HCT116 (cell line): Measurements from ENCODE around the gene TBP. TPM values are rescaled to one million over a fixed set of nuclear protein-coding genes. Genes with fewer than 3 reads are reported as not detected.
"Not testable (repeated sequence)": the region's sequence is repeated elsewhere in the genome, so short reads cannot be mapped to it uniquely, and the experiment has no call there.

Experiments
- ATAC-seq: fragments of 200-7000 bp; cut with Tn5 transposase; 2 replicates; pipeline ENCODE4 v1.9.1; 2020; ENCODE audit warnings: mild to moderate bottlenecking, moderate library complexity
- BruUV-seq: library from RNA; stranded (reverse); fragments of 400-500 nt; replicated peaks from 2 replicates; lab custom pipeline; 2021; lab: Mats Ljungman, UMichigan
- CTCF ChIA-PET: fragments of 300-600 bp; sonication (Branson Sonifier 250); formaldehyde crosslinking; loops from one replicate; lab custom pipeline; 2021; ENCODE audit warnings: antibody characterized with exemption; lab: Charles Lee
- POLR2A ChIA-PET: fragments of 300-600, 350-600 bp; sonication (Branson Sonifier 250); formaldehyde crosslinking; loops from one replicate; lab custom pipeline; 2021; ENCODE audit warnings: antibody characterized with exemption; lab: Charles Lee
- RAD21 ChIA-PET, 2 experiments: fragments of 300-600 bp; sonication (Branson Sonifier 250); formaldehyde crosslinking; loops; one replicate each; lab custom pipeline; 2023; ENCODE audit warnings: low total read pairs in 2 of 2; ENCODE audit not compliant: uncharacterized antibody in 2 of 2, unreplicated experiment in 2 of 2, low non-redundant PET in 1 of 2; lab: Charles Lee
- DNase-seq: peaks from one replicate; pipeline ENCODE4 v3.0.0-alpha.2; 2010; ENCODE audit warnings: low read depth, low spot score
- H2AFZ ChIP-seq: fragments of 200-600 bp; shearing (Covaris generic), sonication (generic); 2 replicates; pipeline ENCODE4 v1.6.1; 2017; ENCODE audit warnings: low read depth, mixed run types, mixed read lengths, antibody characterized with exemption, low read length; ENCODE audit not compliant: poor library complexity, severe bottlenecking
- H3K27ac ChIP-seq: 2 replicates; pipeline ENCODE4 v1.5.1; 2012; ENCODE audit warnings: low read depth, low read length
- H3K27me3 ChIP-seq: fragments of 200-600 bp; sonication (generic); 2 replicates; pipeline ENCODE4 v1.6.1; 2016; ENCODE audit warnings: mixed run types, low read length, mixed read lengths; ENCODE audit not compliant: insufficient read depth
- H3K36me3 ChIP-seq, 2 experiments: fragments of 200-500 bp in 1 of 2; fragments of 200-600 bp in 1 of 2; sonication (Bioruptor generic) in 1 of 2; sonication (generic) in 1 of 2; 2 replicates each; pipeline versions ENCODE4 v1.5.1 to v1.6.1; 2014 to 2016; ENCODE audit warnings: low read length in 2 of 2, inconsistent platforms in 1 of 2, mixed read lengths in 1 of 2, mixed run types in 1 of 2; ENCODE audit not compliant: insufficient read depth in 2 of 2, control insufficient read depth in 1 of 2
- H3K4me1 ChIP-seq, 2 experiments: fragments of 200-600 bp in 1 of 2; sonication (generic) in 1 of 2; 2 replicates each; pipeline versions ENCODE4 v1.5.1 to v1.6.1; 2012 to 2017; ENCODE audit warnings: low read length in 2 of 2, inconsistent platforms in 1 of 2, mild to moderate bottlenecking in 1 of 2, mixed read lengths in 1 of 2, mixed run types in 1 of 2, moderate library complexity in 1 of 2; ENCODE audit not compliant: insufficient read depth in 2 of 2, control insufficient read depth in 1 of 2
- H3K4me2 ChIP-seq: fragments of 200-600 bp; sonication (generic); 2 replicates; pipeline ENCODE4 v1.6.1; 2017; ENCODE audit warnings: mixed run types, low read length, mixed read lengths
- H3K4me3 ChIP-seq, 2 experiments: fragments of 200-600 bp in 1 of 2; sonication (generic) in 1 of 2; replicated peaks in 1 of 2; 2 replicates each; pipeline ENCODE4 v1.5.1; 2011 to 2016; ENCODE audit warnings: low read length in 2 of 2, control low read depth in 1 of 2, low read depth in 1 of 2, mild to moderate bottlenecking in 1 of 2, mixed read lengths in 1 of 2, mixed run types in 1 of 2
- H3K79me2 ChIP-seq: fragments of 200-600 bp; sonication (generic); 2 replicates; pipeline ENCODE4 v1.6.1; 2017; ENCODE audit warnings: mild to moderate bottlenecking, mixed run types, low read length, moderate library complexity, mixed read lengths; ENCODE audit not compliant: insufficient read depth
- H3K9ac ChIP-seq: fragments of 200-600 bp; sonication (generic); 2 replicates; pipeline ENCODE4 v1.6.1; 2016; ENCODE audit warnings: low read length, mixed read lengths
- H3K9me2 ChIP-seq: fragments of 200-600 bp; sonication (generic), shearing (Covaris generic); 2 replicates; pipeline ENCODE4 v1.6.1; 2017; ENCODE audit warnings: mixed run types, mild to moderate bottlenecking, moderate library complexity; ENCODE audit not compliant: insufficient read depth
- H3K9me3 ChIP-seq, 2 experiments: fragments of 200-500 bp in 1 of 2; fragments of 200-600 bp in 1 of 2; sonication (Bioruptor generic) in 1 of 2; sonication (generic) in 1 of 2; 2 replicates each; pipeline ENCODE4 v1.6.1; 2014 to 2017; ENCODE audit warnings: low read length in 2 of 2, mixed read lengths in 2 of 2, inconsistent platforms in 1 of 2, low read depth in 1 of 2, mild to moderate bottlenecking in 1 of 2, mixed run types in 1 of 2, moderate library complexity in 1 of 2; ENCODE audit not compliant: control insufficient read depth in 1 of 2, insufficient read depth in 1 of 2
- H4K20me1 ChIP-seq: fragments of 200-600 bp; sonication (generic), shearing (Covaris generic); 2 replicates; pipeline ENCODE4 v1.6.1; 2017; ENCODE audit warnings: mixed run types, mild to moderate bottlenecking, moderate library complexity; ENCODE audit not compliant: insufficient read depth
- intact Hi-C: fragments of 100-400 bp; cut with micrococcal nuclease; formaldehyde crosslinking; loops from 2 replicates; pipeline ENCODE4 v1.10.0; 2022
- total RNA-seq: library from RNA; stranded (reverse); gene quantifications from one replicate; pipeline ENCODE4 v1.2.1, GENCODE V29; 2021; ENCODE audit not compliant: unreplicated experiment

The TBP gene
- total RNA-seq, 1 experiment from 2014 or later = 22.7 TPM

- POLR2A ChIA-PET, H3K9ac ChIP-seq, H4K20me1 ChIP-seq, H3K27ac ChIP-seq, H3K9me3 ChIP-seq, H3K4me3 ChIP-seq, H3K4me1 ChIP-seq, RAD21 ChIA-PET, H3K36me3 ChIP-seq, ATAC-seq, DNase-seq, H3K4me2 ChIP-seq, H3K79me2 ChIP-seq, H2AFZ ChIP-seq, H3K9me2 ChIP-seq, CTCF ChIA-PET, BruUV-seq, intact Hi-C loops: not testable (repeated sequence)
- peaks cover 11% of the 10 kb centered on the region; the same call in 1 of the 2 replicates for H3K27me3 ChIP-seq
Measured at GRCh38 chr6:170507728-170508127, 46.4 kb upstream of the TBP start.

- ATAC-seq, H3K27me3 ChIP-seq, H2AFZ ChIP-seq, H3K27ac ChIP-seq, H4K20me1 ChIP-seq, H3K9me3 ChIP-seq, H3K4me2 ChIP-seq, H3K9me2 ChIP-seq, BruUV-seq, intact Hi-C loops, H3K79me2 ChIP-seq, H3K36me3 ChIP-seq, H3K4me1 ChIP-seq, POLR2A ChIA-PET, CTCF ChIA-PET, DNase-seq, H3K9ac ChIP-seq, RAD21 ChIA-PET, H3K4me3 ChIP-seq: not testable (repeated sequence)
Measured at GRCh38 chr6:170508275-170508674, 45.9 kb upstream of the TBP start.

- H3K79me2 ChIP-seq, H3K36me3 ChIP-seq, ATAC-seq, H3K9ac ChIP-seq, H4K20me1 ChIP-seq, intact Hi-C loops, H3K4me1 ChIP-seq, RAD21 ChIA-PET, H3K4me3 ChIP-seq, H3K27me3 ChIP-seq, CTCF ChIA-PET, H3K9me3 ChIP-seq, BruUV-seq, H3K9me2 ChIP-seq, POLR2A ChIA-PET, H2AFZ ChIP-seq, H3K4me2 ChIP-seq, H3K27ac ChIP-seq, DNase-seq: not testable (repeated sequence)
Measured at GRCh38 chr6:170508892-170509722, 45.1 kb upstream of the TBP start.
